ENCODE measurements around the gene SOCS4.

Gene SOCS4

GRCh38 chr14:55038708-55039107, 11.7 kb downstream of the SOCS4 start:
- DNase-seq (ENCODE audit: extremely low read depth, low read depth) = no peak
- TF ChIP-seq CTCF (IDR thresholded peaks at IDR 0.05; ENCODE audit: low read depth, low read length) = no peak

GRCh38 chr14:55043528-55043927, 16.5 kb downstream of the SOCS4 start:
- TF ChIP-seq CTCF (IDR thresholded peaks at IDR 0.05; ENCODE audit: low read depth, low read length) = no peak
- DNase-seq (ENCODE audit: extremely low read depth, low read depth) = no peak

GRCh38 chr14:55045087-55045486, 18.1 kb downstream of the SOCS4 start:
- TF ChIP-seq CTCF (IDR thresholded peaks at IDR 0.05; ENCODE audit: low read depth, low read length) = no peak
- DNase-seq (ENCODE audit: extremely low read depth, low read depth) = no peak

- no peak for DNase-seq (ENCODE audit: extremely low read depth, low read depth)
- no peak for TF ChIP-seq CTCF (IDR thresholded peaks at IDR 0.05; ENCODE audit: low read depth, low read length)
Measured at GRCh38 chr14:55047301-55048053, 20.4 kb downstream of the SOCS4 start.

- no peak for DNase-seq (ENCODE audit: extremely low read depth, low read depth)
- TF ChIP-seq CTCF (IDR thresholded peaks at IDR 0.05; ENCODE audit: low read depth, low read length) = no peak
Measured at GRCh38 chr14:55048900-55049436, 21.9 kb downstream of the SOCS4 start.

GRCh38 chr14:55051165-55051422, 24.1 kb downstream of the SOCS4 start:
- TF ChIP-seq CTCF (IDR thresholded peaks at IDR 0.05; ENCODE audit: low read depth, low read length) = no peak
- DNase-seq (ENCODE audit: extremely low read depth, low read depth) = no peak

- peak; percentile 68 for TF ChIP-seq CTCF (IDR thresholded peaks at IDR 0.05; ENCODE audit: low read depth, low read length)
- DNase-seq (ENCODE audit: extremely low read depth, low read depth) = peak; percentile 78
Measured at GRCh38 chr14:55051423-55052268, 24.6 kb downstream of the SOCS4 start, which contains the start of gene MAPK1IP1L. Gene MAPK1IP1L (plus strand): TSS chr14:55051647. CDS start chr14:55061684, 10,037 bp downstream.
